Peyer's patch (tissue), 4 donors: ENCODE measurements around the gene CCNJL.

Source experiments
- CTCF ChIP-seq, 6 experiments: fragments of 450-650 bp in 4 of 6; fragments of 200-600 bp in 2 of 6; sonication (generic) in 1 of 6; IDR thresholded peaks; one replicate each; pipeline ENCODE4 v1.5.1; 2017 to 2019; ENCODE audit warnings: antibody characterized with exemption in 6 of 6, mild to moderate bottlenecking in 3 of 6, moderate library complexity in 1 of 6
- POLR2A ChIP-seq, 2 donors: fragments of 450-650 bp; IDR thresholded peaks; one replicate each; pipeline ENCODE4 v1.5.1; 2017; ENCODE audit warnings: antibody characterized with exemption in 2 of 2, mild to moderate bottlenecking in 2 of 2, moderate library complexity in 2 of 2

GRCh38 chr5:160209917-160210316 lies 102.4 kb downstream of the CCNJL start:
- TF ChIP-seq CTCF (IDR thresholded peaks at IDR 0.05) = no peak
- TF ChIP-seq POLR2A (IDR thresholded peaks at IDR 0.05) = peak; percentile 66 to 86
